GM21723 (cell line): Measurements from ENCODE around the gene FXYD2.

Experiments used
- ATAC-seq: cut with Tn5 transposase; IDR thresholded peaks from one replicate; pipeline ENCODE4 v1.9.1; 2021; ENCODE audit warnings: mild to moderate bottlenecking, moderate library complexity; ENCODE audit not compliant: unreplicated experiment

Gene FXYD2

DNA sequence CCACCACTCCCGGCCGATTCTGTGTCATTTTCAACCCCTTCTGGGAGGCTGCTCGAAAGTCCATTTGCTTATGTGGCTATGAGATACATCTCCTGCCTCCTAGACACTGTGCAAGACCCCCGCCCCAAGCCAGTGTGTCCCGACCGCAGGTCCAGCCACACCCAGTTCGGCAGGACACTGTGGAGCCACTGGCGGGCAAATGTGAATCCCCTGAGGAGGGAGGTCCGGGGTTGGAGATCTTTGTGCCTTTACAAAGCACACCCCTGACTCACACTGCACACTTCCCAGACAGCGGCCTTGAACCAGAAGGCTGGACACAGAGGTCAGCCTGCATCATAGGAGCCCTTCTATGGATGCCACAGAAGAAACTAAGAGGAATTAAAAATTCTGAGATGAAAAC, 34.5 kb upstream of the FXYD2 start:
- ATAC-seq: no peak

- no peak for ATAC-seq
These were observed 33.3 kb upstream of the FXYD2 start for GRCh38 chr11:117857734-117858414.

DNA sequence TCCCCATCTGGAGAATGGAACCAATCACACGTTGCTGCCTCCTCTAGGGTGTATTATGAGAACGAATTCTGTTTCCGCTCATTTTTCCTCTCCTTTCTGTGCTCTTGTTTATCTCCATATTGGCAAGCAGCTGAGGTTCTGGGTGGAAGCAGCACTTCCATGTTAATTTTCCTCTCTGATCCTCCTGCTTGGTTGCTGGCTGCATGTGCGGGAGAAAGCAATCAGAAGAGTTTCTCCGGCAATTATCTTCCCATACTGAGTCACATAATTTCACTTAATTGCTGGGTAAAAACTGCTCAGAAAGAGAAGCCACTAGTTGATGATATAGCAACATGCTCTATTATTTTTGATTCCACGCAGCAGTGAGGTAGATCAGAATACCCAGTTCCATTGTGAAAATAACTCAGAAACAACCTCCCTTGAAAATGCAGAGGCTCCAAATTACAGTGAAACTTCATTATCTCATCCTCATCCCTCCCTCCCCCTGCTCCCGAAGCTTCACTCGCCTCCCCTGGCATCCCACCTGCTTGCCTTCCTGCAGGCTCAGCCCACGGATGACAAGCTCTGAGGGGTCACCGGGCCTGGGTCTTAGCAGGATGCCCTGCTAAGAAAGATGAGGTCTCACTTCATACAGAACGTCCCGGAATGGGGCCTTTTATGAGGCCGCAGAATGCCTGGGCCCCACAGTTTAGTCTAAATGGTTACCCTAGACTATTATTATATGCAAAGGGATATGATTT, 31.5 kb upstream of the FXYD2 start:
- no peak for ATAC-seq

- ATAC-seq: no peak
These were observed 30.8 kb upstream of the FXYD2 start for GRCh38 chr11:117855186-117855845.

GRCh38 chr11:117852309-117852708, 27.8 kb upstream of the FXYD2 start:
- no peak for ATAC-seq

- ATAC-seq: no peak
These were observed 27.3 kb upstream of the FXYD2 start for GRCh38 chr11:117851852-117852251.

GRCh38 chr11:117851106-117851505, 26.6 kb upstream of the FXYD2 start:
- no peak for ATAC-seq

DNA sequence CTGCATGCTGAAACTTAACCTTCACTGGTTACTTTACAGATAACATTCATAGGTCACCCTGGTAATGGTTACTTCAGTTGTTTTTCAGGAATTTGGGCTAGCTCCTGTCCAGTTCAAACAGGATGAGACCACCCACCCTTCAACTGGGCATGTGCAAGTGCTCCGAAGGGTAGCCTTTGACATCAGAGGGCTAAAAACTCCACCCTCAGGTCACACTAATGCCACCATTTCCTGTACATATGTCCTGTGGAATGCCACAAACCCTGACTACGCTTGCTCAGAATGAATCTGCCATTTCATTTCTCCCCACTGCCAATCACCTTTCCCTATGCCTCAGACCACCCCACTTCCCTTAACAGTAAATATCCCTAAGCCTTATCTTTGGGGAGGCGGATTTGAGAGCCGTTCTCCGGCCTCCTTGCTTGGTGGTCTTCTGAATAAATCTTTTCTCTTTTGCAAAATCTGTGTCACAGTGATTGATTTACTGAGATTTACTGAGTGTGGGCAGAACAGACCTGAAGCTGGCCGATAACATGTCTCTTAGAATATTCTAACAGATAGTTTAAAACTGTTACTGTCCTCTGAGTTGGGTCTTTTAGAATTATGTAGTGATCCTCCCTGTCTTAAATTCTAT, 25.4 kb upstream of the FXYD2 start:
- ATAC-seq: no peak

GRCh38 chr11:117843666-117844484, 19.3 kb upstream of the FXYD2 start:
- no peak for ATAC-seq

DNA sequence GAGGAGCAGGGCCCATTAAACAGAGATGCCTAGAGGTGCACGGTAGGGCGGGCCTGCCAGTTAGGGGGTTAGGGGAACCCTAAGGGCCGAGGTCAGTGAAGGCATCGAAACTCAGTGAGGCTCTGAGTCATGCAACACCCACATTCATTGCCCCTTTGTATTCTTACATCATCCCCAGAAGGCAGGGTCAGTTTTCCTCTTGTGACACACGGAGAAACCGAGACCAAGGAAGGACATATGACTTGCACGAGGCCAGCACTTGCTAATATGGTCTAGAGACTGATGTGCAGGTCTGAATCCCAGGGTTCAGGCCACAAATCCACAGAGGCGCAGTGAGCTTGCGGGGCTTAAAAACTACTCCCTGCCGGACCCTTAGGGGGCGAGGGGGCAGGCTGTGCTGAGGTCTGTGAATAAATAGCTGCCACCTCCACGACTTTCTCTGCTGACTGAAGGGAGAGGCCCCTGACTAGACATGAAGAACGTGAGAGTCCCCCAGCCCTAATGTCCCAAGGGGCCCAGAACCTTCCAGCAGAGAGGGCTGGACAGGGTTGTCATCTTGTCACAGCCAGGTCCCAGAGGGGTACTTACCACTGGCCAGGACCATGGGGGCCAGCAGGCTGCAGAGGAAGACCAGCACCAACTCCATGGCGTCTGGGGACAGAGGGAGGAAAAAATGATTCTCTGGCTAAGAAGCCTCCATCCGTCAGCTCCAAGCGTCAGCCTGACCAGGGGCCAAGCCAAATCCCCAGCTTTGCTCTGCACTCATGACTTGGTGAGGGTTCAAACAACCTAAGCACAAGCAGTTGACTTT, 17.8 kb upstream of the FXYD2 start:
- ATAC-seq: no peak

GRCh38 chr11:117841551-117842031, 17.0 kb upstream of the FXYD2 start:
- ATAC-seq: no peak

- ATAC-seq: no peak
These were observed 16.5 kb upstream of the FXYD2 start for GRCh38 chr11:117840881-117841550.

GRCh38 chr11:117839936-117840813, 15.6 kb upstream of the FXYD2 start:
- ATAC-seq: no peak

DNA sequence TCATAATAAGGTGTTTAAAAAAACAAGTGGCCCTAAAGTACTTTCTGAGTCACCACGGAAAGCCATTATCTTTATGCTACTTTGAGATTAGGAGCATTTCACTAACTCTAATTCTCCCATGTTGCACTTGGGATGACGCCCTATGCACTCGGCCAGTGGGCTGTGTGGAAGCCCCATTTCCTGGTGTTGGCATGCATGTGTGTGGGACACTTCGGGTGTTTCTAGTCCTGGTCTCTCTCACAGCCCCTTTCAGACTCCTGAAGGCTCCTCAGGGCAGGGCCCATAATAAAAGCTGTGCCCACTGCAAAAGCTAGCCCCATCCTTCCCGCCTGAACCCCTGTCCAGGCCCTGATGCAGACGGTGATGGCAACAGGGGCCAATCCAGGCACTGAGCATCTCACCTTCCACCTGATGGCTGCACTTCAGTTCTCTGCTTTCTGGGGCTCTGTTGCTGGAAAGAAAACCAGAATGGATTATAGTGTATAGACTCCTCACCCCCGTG, 14.9 kb upstream of the FXYD2 start:
- no peak for ATAC-seq

- ATAC-seq: no peak
These were observed 14.4 kb upstream of the FXYD2 start for GRCh38 chr11:117838901-117839300.

- no peak for ATAC-seq
These were observed 13.2 kb upstream of the FXYD2 start for GRCh38 chr11:117837791-117838190.

DNA sequence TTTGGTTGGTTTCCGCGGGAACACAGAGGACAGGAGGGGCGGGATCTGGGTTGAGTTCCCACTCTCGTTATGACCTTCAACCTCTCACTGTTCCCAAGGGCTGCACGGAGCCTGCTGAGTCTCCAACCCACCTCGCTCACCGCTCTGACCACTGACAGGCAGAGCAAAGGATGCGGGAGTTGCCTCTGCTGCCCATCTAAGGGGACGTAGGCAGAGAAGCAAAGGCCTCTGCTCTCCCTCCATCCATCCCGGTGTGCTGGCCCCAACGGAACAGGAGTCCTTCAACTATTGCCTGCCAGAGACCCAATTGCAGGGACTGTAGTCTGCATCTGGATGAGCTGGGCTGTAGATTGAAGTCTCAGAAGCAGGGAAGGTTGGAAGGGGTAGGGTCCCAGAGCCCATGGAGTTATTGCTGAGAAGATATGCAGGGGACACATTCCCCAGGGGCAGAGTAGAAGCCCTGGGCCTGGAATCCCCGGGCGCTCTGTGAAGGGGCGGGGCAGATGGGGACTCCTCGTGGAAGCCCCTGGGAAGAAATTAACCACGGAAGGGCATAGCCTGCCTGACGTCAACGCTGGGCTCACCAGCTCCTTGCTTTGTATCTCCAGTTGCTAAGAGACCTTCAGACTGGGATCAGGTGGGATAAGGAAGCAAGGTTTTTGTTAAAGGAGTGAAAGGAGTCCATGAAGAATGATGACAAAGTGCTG, 12.7 kb upstream of the FXYD2 start:
- no peak for ATAC-seq
